H1 (cell line): ENCODE results near the gene DPY19L1.

Source experiments
- HDAC6 ChIP-seq: IDR thresholded peaks from one replicate; pipeline ENCODE4 v1.7.1; 2012; ENCODE audit warnings: low read depth, mild to moderate bottlenecking, inconsistent platforms, low read length, moderate library complexity
- JUN ChIP-seq: IDR thresholded peaks from 2 replicates; pipeline ENCODE4 v1.6.1; 2011; ENCODE audit warnings: low read depth, mild to moderate bottlenecking, improper control_type of control experiment, low read length
- POLR2A ChIP-seq, 2 experiments: IDR thresholded peaks; 1 replicate in 1 of 2; 2 replicates in 1 of 2; pipeline ENCODE4 v1.6.1; 2011; ENCODE audit warnings: low read depth in 2 of 2, low read length in 2 of 2, mild to moderate bottlenecking in 2 of 2; ENCODE audit errors: control extremely low read depth in 1 of 2
- POLR2AphosphoS5 ChIP-seq: IDR thresholded peaks from 2 replicates; pipeline ENCODE4 v1.6.1; 2011; ENCODE audit warnings: low read depth, low read length
- RAD21 ChIP-seq, 2 experiments: IDR thresholded peaks in 1 of 2; conservative IDR thresholded peaks in 1 of 2; 2 replicates each; pipeline ENCODE4 v1.6.1; 2011; ENCODE audit warnings: low read depth in 2 of 2, low read length in 2 of 2, improper control_type of control experiment in 1 of 2, inconsistent platforms in 1 of 2, mild to moderate bottlenecking in 1 of 2, moderate library complexity in 1 of 2
- RNF2 ChIP-seq: fragments of 200-900, 300-1000 bp; sonication (generic); IDR thresholded peaks from 2 replicates; pipeline ENCODE4 v1.7.1; 2016; ENCODE audit warnings: borderline replicate concordance, low read depth, mild to moderate bottlenecking, antibody characterized with exemption, low read length; ENCODE audit not compliant: poor library complexity, severe bottlenecking; ENCODE audit errors: missing control alignments
- TBP ChIP-seq: IDR thresholded peaks from 2 replicates; pipeline ENCODE4 v1.6.1; 2011; ENCODE audit warnings: low read depth, low read length, improper control_type of control experiment
- TEAD4 ChIP-seq: IDR thresholded peaks from 2 replicates; pipeline ENCODE4 v1.6.1; 2012; ENCODE audit warnings: low read depth, low read length, inconsistent platforms, mixed read lengths
- ZNF274 ChIP-seq: IDR thresholded peaks from 2 replicates; pipeline ENCODE4 v1.7.0; 2012; ENCODE audit warnings: low read length, borderline replicate concordance; ENCODE audit errors: extremely low read depth
- TF ChIP-seq, protein P1 (sequence below), 3 experiments: IDR thresholded peaks; 1 replicate in 2 of 3; 2 replicates in 1 of 3; pipeline versions ENCODE4 v1.5.1 to v1.6.1; 2011; ENCODE audit warnings: low read length in 3 of 3, mild to moderate bottlenecking in 3 of 3, inconsistent platforms in 2 of 3, low read depth in 1 of 3, moderate library complexity in 1 of 3; ENCODE audit not compliant: insufficient read depth in 1 of 3; ENCODE audit errors: control extremely low read depth in 1 of 3

DNA sequence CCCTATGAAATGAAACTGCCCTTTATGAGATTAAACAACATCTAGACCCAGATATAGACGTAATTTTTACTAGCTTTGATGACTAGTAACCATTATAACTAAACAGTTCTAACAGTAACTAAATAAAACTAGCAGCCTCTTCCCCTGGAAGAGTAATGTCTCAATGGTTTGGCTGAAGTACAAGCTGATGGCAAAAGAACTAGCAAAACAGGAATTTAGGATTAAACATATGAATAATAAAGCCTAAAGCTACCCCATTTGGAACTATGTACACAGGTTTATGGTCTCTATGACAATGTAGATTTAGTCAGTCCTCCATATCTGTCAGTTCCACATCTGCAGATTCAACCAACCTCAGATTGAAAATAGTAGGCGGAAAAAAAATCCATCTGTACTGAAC, 6.4 kb downstream of the DPY19L1 start:
- no peak for TF ChIP-seq POLR2A (IDR thresholded peaks at IDR 0.05; ENCODE audit: control extremely low read depth in 1 of 2, low read depth in 2 of 2, low read length in 2 of 2)
- TF ChIP-seq TBP, result no peak
- TF ChIP-seq, protein P1, sequence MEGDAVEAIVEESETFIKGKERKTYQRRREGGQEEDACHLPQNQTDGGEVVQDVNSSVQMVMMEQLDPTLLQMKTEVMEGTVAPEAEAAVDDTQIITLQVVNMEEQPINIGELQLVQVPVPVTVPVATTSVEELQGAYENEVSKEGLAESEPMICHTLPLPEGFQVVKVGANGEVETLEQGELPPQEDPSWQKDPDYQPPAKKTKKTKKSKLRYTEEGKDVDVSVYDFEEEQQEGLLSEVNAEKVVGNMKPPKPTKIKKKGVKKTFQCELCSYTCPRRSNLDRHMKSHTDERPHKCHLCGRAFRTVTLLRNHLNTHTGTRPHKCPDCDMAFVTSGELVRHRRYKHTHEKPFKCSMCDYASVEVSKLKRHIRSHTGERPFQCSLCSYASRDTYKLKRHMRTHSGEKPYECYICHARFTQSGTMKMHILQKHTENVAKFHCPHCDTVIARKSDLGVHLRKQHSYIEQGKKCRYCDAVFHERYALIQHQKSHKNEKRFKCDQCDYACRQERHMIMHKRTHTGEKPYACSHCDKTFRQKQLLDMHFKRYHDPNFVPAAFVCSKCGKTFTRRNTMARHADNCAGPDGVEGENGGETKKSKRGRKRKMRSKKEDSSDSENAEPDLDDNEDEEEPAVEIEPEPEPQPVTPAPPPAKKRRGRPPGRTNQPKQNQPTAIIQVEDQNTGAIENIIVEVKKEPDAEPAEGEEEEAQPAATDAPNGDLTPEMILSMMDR (IDR thresholded peaks at IDR 0.05; ENCODE audit: control extremely low read depth in 1 of 3, insufficient read depth in 1 of 3, low read depth in 1 of 3, low read length in 3 of 3), result no peak
- TF ChIP-seq RNF2, result no peak
- no peak for TF ChIP-seq RAD21 (IDR thresholded peaks at IDR 0.05 in 1 of 2, conservative IDR thresholded peaks at IDR 0.05 in 1 of 2; ENCODE audit: low read depth in 2 of 2, low read length in 2 of 2)
- no peak for TF ChIP-seq ZNF274
- no peak for TF ChIP-seq HDAC6
- no peak for TF ChIP-seq JUN
- no peak for TF ChIP-seq POLR2AphosphoS5
- no peak for TF ChIP-seq TEAD4
